Smooth muscle cell (in vitro differentiated cells): ENCODE results near the gene DOP1A. TPM values are rescaled to one million over a fixed set of nuclear protein-coding genes. Genes with fewer than 3 reads are reported as not detected.

Experiments used
- DNase-seq: peaks from one replicate; lab custom pipeline; 2025; ENCODE audit not compliant: unreplicated experiment; lab: John Stamatoyannopoulos, UW
- H2AFZ ChIP-seq: fragments of 200-600 bp; sonication (generic); 2 replicates; pipeline ENCODE4 v1.6.0; 2016; ENCODE audit warnings: antibody characterized with exemption, low read depth, mild to moderate bottlenecking
- H3F3A ChIP-seq: fragments of 200-600 bp; sonication (generic); 2 replicates; pipeline ENCODE4 v1.6.0; 2017; ENCODE audit warnings: antibody characterized with exemption, low read depth
- H3K27ac ChIP-seq: fragments of 200-600 bp; sonication (generic); 2 replicates; pipeline ENCODE4 v1.5.1; 2016; ENCODE audit warnings: low read depth, mild to moderate bottlenecking
- H3K27me3 ChIP-seq: fragments of 200-600 bp; sonication (generic); 2 replicates; pipeline ENCODE4 v1.6.1; 2016; ENCODE audit warnings: low read depth, mild to moderate bottlenecking
- H3K36me3 ChIP-seq: fragments of 200-600 bp; sonication (generic); 2 replicates; pipeline ENCODE4 v1.5.1; 2016; ENCODE audit warnings: low read depth
- H3K4me1 ChIP-seq: fragments of 200-600 bp; sonication (generic); 2 replicates; pipeline ENCODE4 v1.5.1; 2016; ENCODE audit warnings: low read depth
- H3K4me2 ChIP-seq: fragments of 200-600 bp; sonication (generic); 2 replicates; pipeline ENCODE4 v1.6.0; 2016; ENCODE audit warnings: mild to moderate bottlenecking
- H3K4me3 ChIP-seq: fragments of 200-600 bp; sonication (generic); 2 replicates; pipeline ENCODE4 v1.5.1; 2016; ENCODE audit warnings: mild to moderate bottlenecking
- H3K79me2 ChIP-seq: fragments of 200-600 bp; sonication (generic); 2 replicates; pipeline ENCODE4 v1.6.0; 2016; ENCODE audit warnings: low read depth, mild to moderate bottlenecking
- H3K9ac ChIP-seq: fragments of 200-600 bp; sonication (generic); 2 replicates; pipeline ENCODE4 v1.6.0; 2016; ENCODE audit warnings: low read depth
- H3K9me3 ChIP-seq: fragments of 200-600 bp; sonication (generic); replicated peaks from 2 replicates; pipeline ENCODE4 v1.5.1; 2016; ENCODE audit warnings: low read depth
- H4K20me1 ChIP-seq: fragments of 200-600 bp; sonication (generic); 2 replicates; pipeline ENCODE4 v1.6.0; 2016; ENCODE audit warnings: low read depth
- WGBS: methylation state at CpG from one replicate; pipeline ENCODE4 v1.1.7; 2016; ENCODE audit warnings: low lambda C conversion rate; 5-methylcytosine and 5-hydroxymethylcytosine counted together
- polyA plus RNA-seq: library from polyadenylated mRNA; unstranded; fragments of >200 nt; fragmentation: Nextera tagmentation; extraction: Ambion mirVana; gene quantifications from 2 replicates; pipeline ENCODE4 v1.2.1, GENCODE V29; 2016
- total RNA-seq: library from RNA; depleted of rRNA; stranded (reverse); fragments of >200 nt; gene quantifications from 2 replicates; pipeline ENCODE4 v1.2.3, GENCODE V29; 2014
- TF ChIP-seq, protein P1 (sequence below): fragments of 200-600 bp; sonication (generic); IDR thresholded peaks from 2 replicates; pipeline ENCODE4 v1.5.1; 2017; ENCODE audit warnings: borderline replicate concordance, mild to moderate bottlenecking, antibody characterized with exemption; ENCODE audit not compliant: insufficient read depth, poor library complexity, severe bottlenecking

DOP1A gene
- total RNA-seq (11.0 and 14.3 TPM in 2 replicates), polyA plus RNA-seq (0.93 and 1.4 TPM in 2 replicates)

DNA sequence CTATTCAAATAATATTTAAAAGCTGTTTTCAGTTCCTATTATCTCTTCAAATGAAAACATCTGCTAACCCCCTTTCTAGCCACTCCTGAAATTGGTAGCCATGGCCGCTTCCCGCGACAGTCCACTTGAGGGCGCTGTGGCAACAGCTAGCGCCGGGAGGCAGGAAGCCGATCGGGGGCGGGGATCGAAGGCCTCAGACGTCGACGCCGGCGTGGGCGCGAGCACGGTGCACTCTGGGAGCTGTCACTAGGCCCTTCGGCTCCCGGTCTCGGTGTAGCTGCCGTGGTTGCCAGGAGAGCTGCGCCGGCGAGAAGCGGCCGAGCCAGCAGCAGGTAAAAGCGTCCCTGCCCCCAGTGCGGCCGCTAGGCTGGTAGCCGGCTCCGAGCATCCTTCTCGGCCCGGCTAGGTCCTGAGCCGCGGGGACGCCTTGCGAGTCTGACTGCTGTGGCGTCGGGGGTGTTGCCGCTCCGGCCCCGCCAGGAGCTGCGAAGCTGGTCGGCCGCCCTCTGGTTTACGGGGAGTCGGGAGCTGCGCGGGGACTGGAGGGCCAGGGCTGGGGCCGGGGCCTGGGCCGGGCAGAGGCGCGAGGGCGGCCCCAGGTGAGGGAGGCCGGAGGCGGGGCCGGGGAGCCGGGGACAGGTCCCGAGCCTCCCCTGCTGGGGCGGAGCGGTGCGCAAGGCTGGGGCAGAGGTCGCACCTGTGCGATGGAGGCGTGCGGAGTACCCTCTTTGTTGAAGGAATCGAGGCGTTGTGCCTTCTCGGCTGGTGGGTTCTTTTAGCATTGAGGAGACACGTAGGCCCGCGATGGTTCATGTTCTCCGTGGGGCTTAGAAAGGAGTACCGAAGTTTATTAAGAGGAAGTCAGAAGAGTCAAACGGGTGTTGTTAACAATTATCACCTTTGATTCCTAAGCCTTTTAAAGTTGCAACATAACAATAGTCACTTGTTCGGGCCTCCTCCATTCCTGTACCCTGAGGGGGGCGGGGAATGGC is at the start of gene DOP1A:
Gene DOP1A, plus strand, starts transcription at position 224 of the 992 bp plus-strand sequence. CDS start 29,307 bp downstream, outside the sequence.
- peak; percentile 86 for DNase-seq
- Histone ChIP-seq H4K20me1 (peaks cover 7% of the 10 kb centered on the region), H3F3A (no peaks in the 10 kb centered on the region), H3K27me3 (no peaks in the 10 kb centered on the region), H3K27ac (peak within 1 kb of the TSS; percentile 55), H2AFZ (peak within 1 kb of the TSS; percentile 92), H3K4me3 (peak within 1 kb of the TSS; percentile 92), H3K4me2 (peak within 1 kb of the TSS; percentile 93), H3K36me3 (no peaks in the 10 kb centered on the region), H3K79me2 (peaks cover 42% of the 10 kb centered on the region), H3K9ac (peak within 1 kb of the TSS; percentile 83), H3K4me1 (peaks cover 32% of the 10 kb centered on the region), H3K9me3 (no peaks in the 10 kb centered on the region)
- WGBS: 1% methylated on average over 70 of the region's 78 CpGs
- TF ChIP-seq, protein P1, sequence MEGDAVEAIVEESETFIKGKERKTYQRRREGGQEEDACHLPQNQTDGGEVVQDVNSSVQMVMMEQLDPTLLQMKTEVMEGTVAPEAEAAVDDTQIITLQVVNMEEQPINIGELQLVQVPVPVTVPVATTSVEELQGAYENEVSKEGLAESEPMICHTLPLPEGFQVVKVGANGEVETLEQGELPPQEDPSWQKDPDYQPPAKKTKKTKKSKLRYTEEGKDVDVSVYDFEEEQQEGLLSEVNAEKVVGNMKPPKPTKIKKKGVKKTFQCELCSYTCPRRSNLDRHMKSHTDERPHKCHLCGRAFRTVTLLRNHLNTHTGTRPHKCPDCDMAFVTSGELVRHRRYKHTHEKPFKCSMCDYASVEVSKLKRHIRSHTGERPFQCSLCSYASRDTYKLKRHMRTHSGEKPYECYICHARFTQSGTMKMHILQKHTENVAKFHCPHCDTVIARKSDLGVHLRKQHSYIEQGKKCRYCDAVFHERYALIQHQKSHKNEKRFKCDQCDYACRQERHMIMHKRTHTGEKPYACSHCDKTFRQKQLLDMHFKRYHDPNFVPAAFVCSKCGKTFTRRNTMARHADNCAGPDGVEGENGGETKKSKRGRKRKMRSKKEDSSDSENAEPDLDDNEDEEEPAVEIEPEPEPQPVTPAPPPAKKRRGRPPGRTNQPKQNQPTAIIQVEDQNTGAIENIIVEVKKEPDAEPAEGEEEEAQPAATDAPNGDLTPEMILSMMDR: peak; percentile 98

DNA sequence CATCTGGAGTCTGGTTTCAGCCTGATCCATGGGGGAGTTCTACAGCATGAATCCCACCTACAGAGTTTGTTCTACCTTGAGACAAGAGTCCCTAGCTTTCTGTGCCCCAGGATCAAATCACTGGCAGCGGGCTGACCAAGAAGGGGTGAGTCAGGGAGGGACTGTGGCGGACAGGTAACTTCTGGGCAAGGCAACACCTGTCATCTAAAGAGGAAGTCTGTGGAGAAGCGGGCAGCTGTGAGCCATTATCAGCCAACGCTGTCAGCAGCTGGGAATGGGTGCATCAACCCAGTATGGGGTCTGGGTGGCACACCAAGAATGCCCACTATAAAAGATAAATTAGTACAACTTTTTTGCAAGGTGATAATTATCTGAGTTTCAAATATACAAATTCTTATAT is 47.7 kb upstream of the DOP1A start:
- no peaks in the 10 kb centered on the region for H4K20me1 ChIP-seq
- 88% methylated on average over 4 of the region's 4 CpGs for WGBS
- H3K36me3 ChIP-seq: no peaks in the 10 kb centered on the region
- no peaks in the 10 kb centered on the region for H3K79me2 ChIP-seq
- no peak overlapping the region for H2AFZ ChIP-seq
- H3K27me3 ChIP-seq: no peaks in the 10 kb centered on the region
- H3K4me3 ChIP-seq: no peak overlapping the region
- no peak for DNase-seq
- H3K9me3 ChIP-seq: no peaks in the 10 kb centered on the region
- TF ChIP-seq, protein P1: no peak
- H3F3A ChIP-seq: no peaks in the 10 kb centered on the region
- H3K4me2 ChIP-seq: no peak overlapping the region
- no peaks in the 10 kb centered on the region for H3K4me1 ChIP-seq
- no peak overlapping the region for H3K27ac ChIP-seq
- H3K9ac ChIP-seq: no peak overlapping the region

GRCh38 chr6:83031689-83032088 is 35.8 kb upstream of the DOP1A start:
- no peaks in the 10 kb centered on the region for H3K9me3 ChIP-seq
- no peaks in the 10 kb centered on the region for H3K4me1 ChIP-seq
- peaks cover 4% of the 10 kb centered on the region for H3K36me3 ChIP-seq
- H3K79me2 ChIP-seq: no peaks in the 10 kb centered on the region
- no peak overlapping the region for H3K4me2 ChIP-seq
- no peak for DNase-seq
- H3K9ac ChIP-seq: no peak overlapping the region
- TF ChIP-seq, protein P1: no peak
- no peak overlapping the region for H2AFZ ChIP-seq
- H3K27me3 ChIP-seq: no peaks in the 10 kb centered on the region
- H3F3A ChIP-seq: no peaks in the 10 kb centered on the region
- WGBS: 99% methylated on average over 6 of the region's 6 CpGs
- no peaks in the 10 kb centered on the region for H4K20me1 ChIP-seq
- H3K27ac ChIP-seq: no peak overlapping the region
- H3K4me3 ChIP-seq: no peak overlapping the region
